Measurements from ENCODE around the gene TRIM65. TPM values are rescaled to one million over a fixed set of nuclear protein-coding genes. Genes with fewer than 3 reads are reported as not detected.
"Not testable (repeated sequence)": the region's sequence is repeated elsewhere in the genome, so short reads cannot be mapped to it uniquely, and the experiment has no call there.

TRIM65 gene
- total RNA-seq, 1 donor from 2014 or later = 43.2 TPM

- no peak for DNase-seq (ENCODE audit: extremely low read depth, low read depth, low spot score)
Observed at GRCh38 chr17:75876190-75876937, 20.4 kb downstream of the TRIM65 start.

GRCh38 chr17:75875940-75876189, 20.9 kb downstream of the TRIM65 start:
- no peak for DNase-seq (ENCODE audit: extremely low read depth, low read depth, low spot score)

GRCh38 chr17:75875182-75875939, 21.4 kb downstream of the TRIM65 start:
- DNase-seq (ENCODE audit: extremely low read depth, low read depth, low spot score) = no peak

- DNase-seq (ENCODE audit: extremely low read depth, low read depth, low spot score) = no peak
Observed at GRCh38 chr17:75874323-75875181, 22.2 kb downstream of the TRIM65 start.

- no peak for DNase-seq (ENCODE audit: extremely low read depth, low read depth, low spot score)
Observed at GRCh38 chr17:75873587-75874322, 23.0 kb downstream of the TRIM65 start.

- DNase-seq (ENCODE audit: extremely low read depth, low read depth, low spot score) = peak; percentile 77
Observed at GRCh38 chr17:75872434-75873351, 24.1 kb downstream of the TRIM65 start.

GRCh38 chr17:75870228-75870627, 26.5 kb downstream of the TRIM65 start:
- not testable (repeated sequence) for DNase-seq (ENCODE audit: extremely low read depth, low read depth, low spot score)

- no peak for DNase-seq (ENCODE audit: extremely low read depth, low read depth, low spot score)
Observed at GRCh38 chr17:75869282-75870141, 27.2 kb downstream of the TRIM65 start.

GRCh38 chr17:75868730-75869281, 27.9 kb downstream of the TRIM65 start:
- DNase-seq (ENCODE audit: extremely low read depth, low read depth, low spot score) = not testable (repeated sequence)

GRCh38 chr17:75865404-75866188, 31.2 kb downstream of the TRIM65 start:
- not testable (repeated sequence) for DNase-seq (ENCODE audit: extremely low read depth, low read depth, low spot score)

GRCh38 chr17:75864887-75865286, 31.9 kb downstream of the TRIM65 start:
- not testable (repeated sequence) for DNase-seq (ENCODE audit: extremely low read depth, low read depth, low spot score)

- DNase-seq (ENCODE audit: extremely low read depth, low read depth, low spot score) = no peak
Observed at GRCh38 chr17:75864448-75864871, 32.3 kb downstream of the TRIM65 start.

GRCh38 chr17:75861927-75862317, 34.8 kb downstream of the TRIM65 start:
- no peak for DNase-seq (ENCODE audit: extremely low read depth, low read depth, low spot score)

GRCh38 chr17:75859358-75859757, 37.4 kb downstream of the TRIM65 start:
- not testable (repeated sequence) for DNase-seq (ENCODE audit: extremely low read depth, low read depth, low spot score)

- no peak for DNase-seq (ENCODE audit: extremely low read depth, low read depth, low spot score)
Observed at GRCh38 chr17:75856062-75856756, 40.5 kb downstream of the TRIM65 start.

GRCh38 chr17:75855310-75856061, 41.3 kb downstream of the TRIM65 start, which contains the start of gene WBP2:
Gene WBP2, minus strand, starts transcription at chr17:75855335. Its CDS starts 38 bp downstream, at chr17:75855297.
- DNase-seq (ENCODE audit: extremely low read depth, low read depth, low spot score) = peak; percentile 99

All from glomerular endothelial cell (primary cell).